G401 (cell line): ENCODE results near the gene MSANTD2. TPM values are rescaled to one million over a fixed set of nuclear protein-coding genes. Genes with fewer than 3 reads are reported as not detected.

Experiments
- DNase-seq: peaks from one replicate; pipeline ENCODE4 v3.0.0-alpha.2; 2015; ENCODE audit warnings: low spot score
- in situ Hi-C: cut with HindIII; loops from 2 replicates; pipeline ENCODE4 v1.10.0; 2016; ENCODE audit warnings: low sequenced_read_pairs, mixed read lengths
- total RNA-seq: library from RNA; depleted of rRNA; stranded (reverse); fragments of >200 nt; shearing (Covaris generic); gene quantifications from 2 replicates; pipeline ENCODE4 v1.2.3, GENCODE V29; 2014; rRNA removed

Gene MSANTD2
- total RNA-seq, 1 experiment from 2014 or later: 13.5 TPM

GRCh38 chr11:124717421-124717785, 82.8 kb downstream of the MSANTD2 start:
- no peak for DNase-seq
- in situ Hi-C loops: no loop called here

DNA sequence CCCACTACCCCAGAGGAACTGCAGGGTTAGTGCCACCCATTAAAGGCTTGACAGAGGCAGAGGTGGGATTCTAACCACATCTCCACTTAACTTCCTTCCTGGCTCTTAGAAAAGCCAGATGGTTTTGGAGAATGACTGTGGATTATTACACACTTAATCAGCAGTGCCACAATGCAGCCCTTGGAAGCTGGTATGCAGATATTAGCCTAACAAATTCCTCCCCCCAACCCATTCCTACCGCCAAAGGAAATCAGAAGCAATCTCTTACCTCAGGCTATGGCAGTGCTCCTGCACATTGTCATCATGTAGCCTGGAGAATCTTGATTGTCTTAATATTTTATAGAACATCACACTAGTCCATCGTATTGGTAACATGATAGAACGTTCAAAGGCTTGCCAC, 83.6 kb downstream of the MSANTD2 start:
- no peak for DNase-seq
- in situ Hi-C loops: no loop called here

Other genes with a start within 250 kb of the MSANTD2 start
- gene OR8A1, start 230.4 kb downstream of the MSANTD2 start, total RNA-seq: not detected in 2 replicates
- not detected in 2 replicates for gene PANX3, start 189.0 kb downstream of the MSANTD2 start, total RNA-seq
- gene TBRG1, start 177.5 kb downstream of the MSANTD2 start, total RNA-seq: 8.7 and 13.0 TPM in 2 replicates
- 3.8 and 5.9 TPM in 2 replicates for gene SIAE, start 126.7 kb downstream of the MSANTD2 start, total RNA-seq
- gene SPA17, start 126.5 kb downstream of the MSANTD2 start, total RNA-seq: 28.8 and 36.9 TPM in 2 replicates
- gene NRGN, start 60.5 kb downstream of the MSANTD2 start, total RNA-seq: 1.5 TPM in 1 of 2 replicates, not detected in the other
- not detected in 2 replicates for gene VSIG2, start 48.2 kb downstream of the MSANTD2 start, total RNA-seq
- gene ESAM, start 38.1 kb downstream of the MSANTD2 start, total RNA-seq: not detected in 2 replicates
- 8.1 and 12.3 TPM in 2 replicates for gene ROBO3, start 65.0 kb upstream of the MSANTD2 start, total RNA-seq
- gene ROBO4, start 97.5 kb upstream of the MSANTD2 start, total RNA-seq: not detected in 2 replicates
- gene HEPN1, start 118.8 kb upstream of the MSANTD2 start, total RNA-seq: not detected in 2 replicates
- not detected in 2 replicates for gene HEPACAM, start 135.6 kb upstream of the MSANTD2 start, total RNA-seq
- gene CCDC15, start 153.8 kb upstream of the MSANTD2 start, total RNA-seq: 2.6 and 3.8 TPM in 2 replicates